ENCODE data around the gene FBXO31. TPM values are rescaled to one million over a fixed set of nuclear protein-coding genes. Genes with fewer than 3 reads are reported as not detected.
A peak's percentile ranks its signal among the peaks of the same experiment; 100 is the strongest.

Gene FBXO31
- total RNA-seq, 2 experiments from 2014 or later, result 35.7 to 38.9 TPM

DNA sequence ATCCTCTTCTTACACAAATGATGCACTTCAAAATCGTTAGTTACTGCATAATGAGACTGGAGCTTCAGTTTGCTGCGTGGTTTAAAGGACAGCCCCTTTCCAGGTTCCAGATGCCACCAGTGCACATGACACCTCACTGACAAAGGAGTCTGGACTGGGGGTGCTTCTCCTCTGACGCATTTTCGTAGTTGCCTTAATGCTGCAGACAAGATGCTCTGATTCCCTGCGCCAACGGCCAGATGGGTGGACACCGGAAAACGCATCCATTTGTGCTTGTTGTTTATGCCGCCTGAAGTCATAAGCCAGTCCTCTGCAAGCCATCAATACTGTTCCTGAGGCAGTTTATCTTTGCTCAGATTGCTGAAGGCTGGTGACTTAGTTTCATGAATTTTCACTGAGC lies 16.0 kb downstream of the FBXO31 start:
- ATAC-seq (ENCODE audit: poor library complexity) (no peak), DNase-seq (no peak)
- Mint-ChIP-seq H3K27ac (peak overlapping the region; percentile 53), H3K9me3 (no peaks in the 10 kb centered on the region), H3K4me1 (ENCODE audit: low read depth) (peaks cover 39% of the 10 kb centered on the region), H3K36me3 (ENCODE audit: low read depth) (peaks cover 36% of the 10 kb centered on the region), H3K4me3 (no peak overlapping the region), H3K27me3 (no peaks in the 10 kb centered on the region)
- Histone ChIP-seq H3K27me3 (ENCODE audit: control insufficient read depth in 1 of 2, insufficient read depth in 2 of 2, low read length in 2 of 2) (no peaks in the 10 kb centered on the region), H3K4me3 (ENCODE audit: low read length) (no peak overlapping the region), H3K36me3 (ENCODE audit: insufficient read depth, low read length) (peaks cover 23% of the 10 kb centered on the region), H3K4me1 (ENCODE audit: insufficient read depth, low read length) (peaks cover 25% of the 10 kb centered on the region), H3K27ac (ENCODE audit: low read depth in 1 of 2, low read length in 2 of 2) (no peak overlapping the region), H3K9me3 (ENCODE audit: control insufficient read depth in 1 of 2, insufficient read depth in 1 of 2, low read length in 2 of 2) (no peaks in the 10 kb centered on the region)
- ChIA-PET POLR2A (no interaction called here), CTCF (no interaction called here)
- TF ChIP-seq, protein P1, sequence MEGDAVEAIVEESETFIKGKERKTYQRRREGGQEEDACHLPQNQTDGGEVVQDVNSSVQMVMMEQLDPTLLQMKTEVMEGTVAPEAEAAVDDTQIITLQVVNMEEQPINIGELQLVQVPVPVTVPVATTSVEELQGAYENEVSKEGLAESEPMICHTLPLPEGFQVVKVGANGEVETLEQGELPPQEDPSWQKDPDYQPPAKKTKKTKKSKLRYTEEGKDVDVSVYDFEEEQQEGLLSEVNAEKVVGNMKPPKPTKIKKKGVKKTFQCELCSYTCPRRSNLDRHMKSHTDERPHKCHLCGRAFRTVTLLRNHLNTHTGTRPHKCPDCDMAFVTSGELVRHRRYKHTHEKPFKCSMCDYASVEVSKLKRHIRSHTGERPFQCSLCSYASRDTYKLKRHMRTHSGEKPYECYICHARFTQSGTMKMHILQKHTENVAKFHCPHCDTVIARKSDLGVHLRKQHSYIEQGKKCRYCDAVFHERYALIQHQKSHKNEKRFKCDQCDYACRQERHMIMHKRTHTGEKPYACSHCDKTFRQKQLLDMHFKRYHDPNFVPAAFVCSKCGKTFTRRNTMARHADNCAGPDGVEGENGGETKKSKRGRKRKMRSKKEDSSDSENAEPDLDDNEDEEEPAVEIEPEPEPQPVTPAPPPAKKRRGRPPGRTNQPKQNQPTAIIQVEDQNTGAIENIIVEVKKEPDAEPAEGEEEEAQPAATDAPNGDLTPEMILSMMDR (IDR thresholded peaks at IDR 0.05), result no peak
- intact Hi-C loops (cut with DNase I, micrococcal nuclease), result no loop called here

DNA sequence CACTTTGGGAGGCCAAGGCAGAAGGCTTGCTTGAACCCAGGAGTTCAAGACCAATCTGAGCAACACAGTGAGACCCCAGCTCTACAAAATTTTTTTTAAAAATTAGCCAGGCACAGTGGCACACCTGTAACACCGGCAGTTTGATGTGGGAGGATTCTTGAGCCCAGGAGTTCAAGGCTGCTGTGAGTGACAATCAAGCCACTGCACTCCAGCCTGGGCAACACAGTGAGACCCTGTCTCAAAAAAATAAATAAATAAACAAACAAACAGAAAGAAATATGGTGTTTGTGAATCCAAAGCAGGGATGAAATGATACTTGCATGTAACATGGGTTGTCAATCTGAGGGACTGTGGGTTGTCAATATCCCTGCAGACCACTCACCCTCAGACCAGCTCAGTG lies 16.6 kb downstream of the FBXO31 start:
- ATAC-seq (ENCODE audit: poor library complexity) (no peak), DNase-seq (no peak)
- Histone ChIP-seq H3K9me3 (ENCODE audit: control insufficient read depth in 1 of 2, insufficient read depth in 1 of 2, low read length in 2 of 2) (no peaks in the 10 kb centered on the region), H3K4me1 (ENCODE audit: insufficient read depth, low read length) (peaks cover 22% of the 10 kb centered on the region), H3K36me3 (ENCODE audit: insufficient read depth, low read length) (peaks cover 25% of the 10 kb centered on the region), H3K27ac (ENCODE audit: low read depth in 1 of 2, low read length in 2 of 2) (no peak overlapping the region), H3K27me3 (ENCODE audit: control insufficient read depth in 1 of 2, insufficient read depth in 2 of 2, low read length in 2 of 2) (no peaks in the 10 kb centered on the region), H3K4me3 (ENCODE audit: low read length) (no peak overlapping the region)
- ChIA-PET POLR2A (no interaction called here), CTCF (no interaction called here)
- Mint-ChIP-seq H3K27ac (no peak overlapping the region), H3K4me3 (no peak overlapping the region), H3K27me3 (no peaks in the 10 kb centered on the region), H3K4me1 (ENCODE audit: low read depth) (peaks cover 39% of the 10 kb centered on the region), H3K9me3 (no peaks in the 10 kb centered on the region), H3K36me3 (ENCODE audit: low read depth) (peaks cover 42% of the 10 kb centered on the region)
- TF ChIP-seq, protein P1 (IDR thresholded peaks at IDR 0.05), result no peak
- intact Hi-C loops (cut with DNase I, micrococcal nuclease), result no loop called here

DNA sequence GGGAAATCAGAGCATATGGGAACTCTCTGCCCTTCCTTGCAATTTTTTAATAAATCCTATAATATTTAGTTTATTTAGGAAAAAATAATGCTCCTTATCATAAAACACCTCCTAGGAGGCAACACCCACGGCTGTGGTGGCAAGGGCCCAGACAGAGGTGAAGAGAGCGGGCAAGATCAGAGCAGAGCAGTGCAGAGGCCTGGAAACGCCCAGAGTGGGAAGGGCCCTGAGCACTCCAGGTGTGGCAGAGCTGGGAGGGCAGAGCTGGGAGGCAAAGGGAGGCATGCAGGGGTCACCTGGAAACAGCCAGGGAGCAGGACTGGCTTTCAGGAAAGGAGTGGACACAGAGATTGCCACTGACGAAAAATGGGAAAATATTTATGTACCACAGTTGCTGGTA lies 17.3 kb downstream of the FBXO31 start:
- Mint-ChIP-seq H3K4me3 (no peak overlapping the region), H3K36me3 (ENCODE audit: low read depth) (peaks cover 48% of the 10 kb centered on the region), H3K9me3 (no peaks in the 10 kb centered on the region), H3K27me3 (no peaks in the 10 kb centered on the region), H3K27ac (no peak overlapping the region), H3K4me1 (ENCODE audit: low read depth) (peaks cover 36% of the 10 kb centered on the region)
- Histone ChIP-seq H3K4me3 (ENCODE audit: low read length) (no peak overlapping the region), H3K27me3 (ENCODE audit: control insufficient read depth in 1 of 2, insufficient read depth in 2 of 2, low read length in 2 of 2) (no peaks in the 10 kb centered on the region), H3K9me3 (ENCODE audit: control insufficient read depth in 1 of 2, insufficient read depth in 1 of 2, low read length in 2 of 2) (no peaks in the 10 kb centered on the region), H3K36me3 (ENCODE audit: insufficient read depth, low read length) (peaks cover 32% of the 10 kb centered on the region), H3K27ac (ENCODE audit: low read depth in 1 of 2, low read length in 2 of 2) (no peak overlapping the region), H3K4me1 (ENCODE audit: insufficient read depth, low read length) (peaks cover 17% of the 10 kb centered on the region)
- ChIA-PET CTCF (no interaction called here), POLR2A (no interaction called here)
- TF ChIP-seq, protein P1 (IDR thresholded peaks at IDR 0.05), result no peak
- DNase-seq (no peak), ATAC-seq (ENCODE audit: poor library complexity) (no peak)
- intact Hi-C loops (cut with DNase I, micrococcal nuclease), result no loop called here

Data from CD4-positive, alpha-beta T cell (primary cell).